Measurements from ENCODE around the gene FAM81A.

DNA sequence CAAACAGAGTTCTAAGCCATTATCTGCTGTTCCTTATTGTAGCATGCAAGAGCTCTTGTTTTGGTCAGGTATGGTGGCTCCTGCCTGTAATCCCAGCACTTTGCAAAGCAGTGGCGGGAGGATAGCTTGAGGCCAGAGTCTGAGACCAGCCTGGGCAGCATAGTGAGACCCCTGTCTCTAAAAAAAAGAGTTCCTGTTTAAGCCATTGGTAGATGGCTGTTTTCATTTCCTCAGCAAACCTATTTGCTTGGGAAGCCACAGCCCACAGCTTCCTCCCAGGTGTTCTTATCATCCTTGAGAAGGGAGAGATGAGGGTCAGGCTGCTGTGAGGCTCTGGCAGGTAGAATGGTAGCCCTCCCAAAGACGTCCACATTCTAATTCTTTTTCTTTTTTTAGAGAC is 24.4 kb upstream of the FAM81A start:
- TF ChIP-seq POLR2A (IDR thresholded peaks at IDR 0.05; ENCODE audit: low read depth, low read length) (no peak), TAF1 (IDR thresholded peaks at IDR 0.05; ENCODE audit: low read depth, low read length) (no peak)

Data from GM12891 (cell line).